HG02884 (cell line): ENCODE measurements around the gene HSD17B10.
"Not testable (repeated sequence)": the region's sequence is repeated elsewhere in the genome, so short reads cannot be mapped to it uniquely, and the experiment has no call there.

ENCODE experiments used
- ATAC-seq: cut with Tn5 transposase; IDR thresholded peaks from one replicate; pipeline ENCODE4 v1.9.1; 2021; ENCODE audit warnings: mild to moderate bottlenecking, moderate library complexity; ENCODE audit not compliant: unreplicated experiment

The HSD17B10 gene

DNA sequence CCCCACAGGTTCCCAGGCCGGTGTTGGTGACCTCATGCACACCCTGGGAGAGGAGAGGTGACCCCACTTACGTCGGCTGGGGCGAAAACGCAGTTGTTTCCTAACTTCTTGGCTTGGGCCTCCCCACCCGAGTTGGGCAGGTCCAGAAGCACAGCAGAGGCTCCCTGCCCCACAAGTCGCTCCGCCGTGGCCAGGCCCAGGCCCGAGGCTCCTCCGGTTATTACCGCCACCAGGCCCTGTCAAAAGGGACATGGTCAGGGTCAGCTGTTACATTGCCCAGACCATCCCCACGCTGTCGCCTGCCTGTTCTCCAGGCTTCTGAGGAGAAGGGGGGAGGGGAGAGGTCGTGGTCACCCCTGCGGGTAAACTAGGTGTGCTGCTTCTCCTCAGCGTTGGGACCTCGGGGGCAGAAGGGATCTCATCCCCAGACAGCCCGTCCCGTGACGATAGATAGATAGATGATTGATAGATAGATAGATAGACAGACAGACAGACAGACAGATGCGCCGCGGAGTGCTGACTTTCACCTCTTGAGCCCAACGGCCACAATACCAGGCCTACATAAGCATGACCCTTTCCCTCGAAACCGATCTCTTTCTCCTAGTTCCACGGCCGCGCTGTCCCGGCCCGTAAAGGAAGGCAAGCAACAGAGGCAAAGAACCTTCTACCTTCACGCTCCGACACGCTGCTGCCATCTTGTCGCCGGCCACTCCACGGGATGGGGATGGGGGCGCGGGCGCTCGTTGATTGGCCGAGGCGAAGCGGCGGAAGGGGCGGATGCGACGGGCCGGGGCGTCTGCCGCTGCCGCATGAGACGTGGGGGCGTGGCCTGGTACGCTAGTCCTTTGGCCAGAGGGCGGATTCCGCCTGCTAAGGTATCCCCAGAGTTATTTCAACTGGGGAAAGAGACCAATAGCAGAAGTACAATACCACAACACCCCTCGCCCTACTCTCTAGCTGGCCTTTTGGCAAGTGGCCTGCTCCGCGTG lies at the start of gene HSD17B10:
TSS of gene HSD17B10 (minus strand) at position 720 of the 989 bp plus-strand sequence. CDS start at position 695, 25 bp downstream.
- peak; percentile 93 for ATAC-seq

GRCh38 chrX:53483416-53483815 lies 49.2 kb upstream of the HSD17B10 start:
- ATAC-seq, result no peak

DNA sequence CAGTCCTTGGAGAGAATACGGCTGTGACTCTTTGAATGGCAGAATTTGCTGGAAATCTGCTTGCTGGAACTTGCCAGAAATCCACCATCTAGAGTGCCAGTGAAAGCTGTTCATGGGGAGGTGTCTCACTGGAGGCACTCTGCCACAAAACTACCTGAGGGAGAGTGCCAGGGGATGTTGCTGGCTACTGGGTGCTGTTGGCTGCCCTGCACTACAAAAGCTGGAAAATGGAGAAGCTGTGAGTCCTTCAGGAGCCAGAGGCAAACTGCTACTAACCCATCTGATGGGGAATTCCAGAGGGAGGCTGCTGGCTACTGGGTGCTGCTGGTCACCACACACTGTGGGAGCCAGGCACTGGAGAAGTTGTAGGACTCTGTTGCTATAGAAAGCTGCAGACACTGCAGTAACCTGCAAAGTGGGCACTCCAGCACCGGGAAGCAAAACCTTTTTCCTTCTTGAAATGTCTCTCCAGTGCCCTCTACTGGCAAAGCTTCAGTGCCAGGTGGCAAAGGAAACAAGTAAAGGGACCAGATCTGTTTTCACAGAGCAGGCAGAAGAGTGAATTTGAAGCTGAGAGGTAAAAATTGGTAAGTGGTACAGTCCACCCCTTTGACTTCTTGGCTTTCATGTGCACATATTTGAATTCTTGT lies 47.8 kb upstream of the HSD17B10 start:
- ATAC-seq, result no peak

DNA sequence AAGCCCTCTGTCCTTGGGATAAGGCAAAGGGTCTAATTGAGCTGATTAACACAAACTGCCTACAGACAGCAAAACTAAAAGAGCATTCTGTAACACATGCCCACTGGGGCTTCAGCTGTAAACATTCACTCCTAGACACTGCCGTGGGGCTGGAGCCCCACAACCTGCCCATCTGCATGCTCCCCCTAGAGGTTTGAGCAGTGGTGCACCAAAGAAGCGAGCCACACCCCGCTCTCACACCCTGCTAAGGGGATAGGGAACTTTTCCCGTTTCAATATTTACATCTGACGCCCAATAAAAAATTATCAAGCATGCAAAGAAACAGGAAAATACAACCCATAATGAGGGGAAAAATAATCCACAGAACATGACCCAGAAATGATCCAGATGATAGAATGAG lies 46.9 kb upstream of the HSD17B10 start:
- no peak for ATAC-seq

DNA sequence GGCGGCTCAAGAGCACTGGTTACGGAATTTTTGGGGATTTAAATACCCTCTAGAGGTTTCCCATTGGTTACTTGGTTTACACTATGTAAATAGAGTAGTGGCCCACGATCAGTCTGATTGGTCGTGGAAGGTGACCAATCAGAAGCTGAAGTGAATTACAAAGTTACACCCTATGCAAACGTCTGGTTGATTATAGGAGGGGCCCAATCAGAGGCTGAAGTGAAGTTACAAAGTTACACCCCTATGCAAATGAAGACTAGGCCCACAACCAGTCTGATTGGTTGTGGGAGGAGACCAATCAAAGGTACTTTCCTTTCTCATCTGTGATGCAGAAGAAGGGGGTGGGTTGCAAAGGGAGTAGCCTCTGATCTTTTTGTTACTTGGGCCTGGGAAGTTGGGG lies 45.1 kb upstream of the HSD17B10 start:
- ATAC-seq, result no peak

GRCh38 chrX:53476371-53476770 lies 42.2 kb upstream of the HSD17B10 start:
- ATAC-seq, result no peak

DNA sequence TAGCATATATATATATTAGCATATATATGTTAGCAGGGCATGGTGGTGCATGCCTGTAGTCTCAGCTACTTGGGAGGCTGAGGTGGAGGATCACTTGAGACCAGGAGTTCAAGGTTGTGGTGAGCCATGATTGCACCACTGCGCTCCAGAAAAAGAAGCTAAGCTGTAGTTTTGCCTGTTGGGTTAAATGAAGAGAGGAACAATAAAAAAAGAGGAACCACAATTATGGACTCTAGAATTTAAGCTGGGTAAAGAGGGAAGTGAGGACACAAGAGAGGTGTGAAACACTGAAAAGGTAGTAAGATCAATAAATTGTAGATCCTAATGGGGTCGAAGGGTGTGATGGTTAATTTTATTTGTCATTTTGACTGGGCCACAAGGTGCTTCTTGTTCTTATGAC lies 40.5 kb upstream of the HSD17B10 start:
- no peak for ATAC-seq

DNA sequence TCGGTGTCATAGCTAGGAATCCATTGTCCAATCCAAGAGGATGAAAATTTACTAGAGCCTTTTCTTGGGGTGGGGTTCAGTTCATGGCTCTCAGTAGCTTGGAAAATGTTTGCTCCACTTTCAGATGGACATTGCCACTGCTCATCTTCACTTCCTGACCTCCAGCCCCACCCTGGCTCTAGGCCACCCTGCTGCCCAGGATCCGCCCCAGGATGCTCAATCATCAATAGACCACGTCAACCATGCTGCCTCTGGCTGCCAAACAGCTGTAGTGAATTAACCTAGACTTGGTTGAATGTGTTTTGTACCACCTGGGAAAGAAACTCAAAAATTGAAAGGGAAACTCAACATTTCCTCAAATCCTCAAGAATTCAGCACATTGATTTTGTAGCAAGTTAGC lies 37.2 kb upstream of the HSD17B10 start:
- no peak for ATAC-seq

DNA sequence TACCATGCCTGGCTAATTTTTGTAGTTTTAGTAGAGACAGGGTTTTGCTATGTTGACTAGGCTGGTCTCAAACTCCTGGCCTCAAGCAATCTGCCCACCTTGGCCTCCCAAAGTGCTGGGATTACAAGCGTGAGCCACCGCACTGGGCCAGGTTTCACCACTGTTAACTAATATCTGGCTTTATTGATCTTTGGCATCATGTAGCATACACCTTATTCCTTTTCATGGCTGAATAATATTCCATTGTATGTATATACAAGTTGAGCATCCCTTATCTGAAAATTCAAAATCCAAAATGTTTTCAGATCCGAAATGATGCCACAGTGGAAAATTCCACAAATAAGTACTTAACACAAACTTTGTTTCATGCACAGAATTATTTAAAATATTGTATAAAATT lies 34.5 kb upstream of the HSD17B10 start:
- ATAC-seq, result not testable (repeated sequence)

DNA sequence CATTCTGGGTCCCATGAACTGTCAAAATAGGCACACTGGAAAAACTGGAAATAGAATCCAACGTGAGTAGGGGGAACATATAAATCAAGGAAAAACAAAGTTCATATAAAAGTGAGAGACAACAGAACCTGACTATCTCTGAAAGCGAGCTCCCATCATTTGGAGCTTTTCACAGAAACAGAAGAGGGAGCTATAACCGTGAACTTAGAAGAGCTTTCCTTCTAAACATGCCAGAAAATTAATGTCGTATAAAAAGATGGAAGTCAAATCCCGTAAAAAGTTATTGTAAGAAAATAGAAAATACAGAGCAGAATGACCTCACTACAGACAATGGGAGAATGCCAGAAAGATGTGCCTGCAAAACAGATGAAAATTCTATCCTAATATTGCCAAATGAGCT lies 23.9 kb upstream of the HSD17B10 start:
- ATAC-seq, result no peak

DNA sequence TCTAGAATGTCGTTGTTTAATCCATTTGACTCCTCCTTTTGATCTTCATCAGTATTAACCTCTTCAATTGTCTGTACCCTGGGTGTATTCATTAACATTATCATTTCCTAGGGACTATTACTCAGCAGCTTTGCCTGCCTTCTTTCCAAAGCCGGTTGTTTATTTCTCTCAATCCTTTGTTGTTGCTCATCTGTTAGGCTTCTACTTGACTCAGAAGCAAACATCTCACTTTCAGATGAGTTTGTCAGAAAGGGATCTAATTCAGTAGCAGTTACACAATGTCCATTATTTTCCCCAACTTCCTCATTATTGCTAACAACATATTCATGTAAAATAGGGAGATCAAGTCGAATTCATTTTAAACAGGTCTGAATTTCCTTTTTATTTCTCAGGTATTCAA lies 22.1 kb upstream of the HSD17B10 start:
- ATAC-seq, result no peak

GRCh38 chrX:53452812-53453211 lies 18.6 kb upstream of the HSD17B10 start:
- ATAC-seq, result no peak

GRCh38 chrX:53449632-53450031 lies 15.5 kb upstream of the HSD17B10 start:
- no peak for ATAC-seq

GRCh38 chrX:53447441-53447840 lies 13.3 kb upstream of the HSD17B10 start:
- ATAC-seq, result no peak

DNA sequence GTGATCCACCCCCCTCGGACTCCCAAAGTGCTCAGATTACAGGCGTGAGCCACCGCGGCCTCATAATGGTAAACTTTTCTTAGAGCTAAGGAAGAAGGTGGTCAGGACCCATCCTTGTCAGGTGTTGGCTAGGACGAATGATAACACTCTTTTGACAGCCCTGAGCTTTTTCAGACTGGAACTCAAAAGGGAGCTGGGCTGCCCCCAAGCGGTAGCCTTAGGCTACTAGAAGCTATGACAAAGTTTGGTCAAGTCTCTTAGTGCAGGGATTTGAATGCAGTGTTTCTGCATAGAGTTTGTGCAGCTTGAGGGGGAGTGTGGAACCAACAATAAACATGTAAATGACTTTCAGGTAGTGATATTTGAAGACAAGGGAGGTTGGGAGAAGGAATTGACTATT lies 11.8 kb upstream of the HSD17B10 start:
- no peak for ATAC-seq

- no peak for ATAC-seq
Measured at GRCh38 chrX:53442322-53442631, 8.1 kb upstream of the HSD17B10 start.

DNA sequence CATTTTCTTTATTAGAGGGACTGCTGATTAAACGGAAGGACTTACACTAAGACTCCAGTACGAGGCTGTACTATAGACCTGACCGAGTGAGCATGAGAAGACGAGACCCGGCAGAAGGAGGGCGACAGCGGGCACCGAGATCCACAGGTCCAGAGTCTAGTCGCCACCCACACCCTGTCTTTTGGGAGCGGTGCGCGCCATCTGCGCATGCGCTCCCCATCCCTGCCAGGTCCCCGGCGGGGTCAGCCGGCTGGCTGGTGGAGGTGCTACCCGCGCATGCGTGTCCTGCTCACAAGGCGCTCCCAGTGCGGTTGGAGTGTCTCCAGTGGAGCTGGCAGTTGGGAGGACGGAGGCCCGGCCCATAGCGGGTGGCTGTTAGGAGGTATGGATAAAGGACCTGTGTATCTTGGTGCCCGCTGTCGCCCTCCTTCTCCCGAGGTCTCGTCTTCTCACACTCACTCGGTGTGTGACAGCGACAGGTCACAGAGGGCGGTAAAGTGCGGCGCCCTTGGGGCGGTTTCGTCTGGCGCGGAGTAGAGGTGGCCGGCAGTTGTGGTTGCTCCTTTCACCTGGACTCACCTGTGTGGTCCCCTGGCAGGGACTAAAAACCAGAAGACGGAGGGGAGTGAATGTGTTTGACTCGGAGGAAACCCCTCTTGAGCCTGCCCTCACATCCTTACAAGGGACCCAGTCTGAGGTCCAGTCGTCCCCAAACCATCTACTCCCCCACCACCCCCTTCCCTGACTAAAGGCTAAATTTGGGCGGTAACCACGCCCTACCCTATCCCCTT lies 7.6 kb upstream of the HSD17B10 start:
- ATAC-seq, result peak; percentile 65

- ATAC-seq, result no peak
Measured at GRCh38 chrX:53440621-53441517, 6.7 kb upstream of the HSD17B10 start.

GRCh38 chrX:53440101-53440500 lies 5.9 kb upstream of the HSD17B10 start:
- no peak for ATAC-seq

GRCh38 chrX:53438832-53439230 lies 4.7 kb upstream of the HSD17B10 start:
- no peak for ATAC-seq
